A549 (cell line): ENCODE measurements around the gene TMEM121B. TPM values are rescaled to one million over a fixed set of nuclear protein-coding genes. Genes with fewer than 3 reads are reported as not detected.
"Not testable (repeated sequence)": the region's sequence is repeated elsewhere in the genome, so short reads cannot be mapped to it uniquely, and the experiment has no call there.

ENCODE experiments used
- ATAC-seq, 2 experiments: fragments of 200-7000 bp in 1 of 2; fragments of >200 bp in 1 of 2; cut with Nextera tagmentation in 1 of 2; cut with Tn5 transposase in 1 of 2; 3 replicates each; pipeline versions ENCODE4 v1.8.0 to v1.9.1; 2018 to 2020; ENCODE audit warnings: mild to moderate bottlenecking in 1 of 2, moderate library complexity in 1 of 2
- CTCF ChIA-PET: fragments of 300-600 bp; sonication (Branson Sonifier 250); formaldehyde crosslinking; extraction: SDS; loops from one replicate; lab custom pipeline; 2021; ENCODE audit warnings: antibody characterized with exemption, inconsistent platforms; lab: Yijun Ruan, JAX
- POLR2A ChIA-PET: fragments of 350-600 bp; formaldehyde crosslinking; extraction: SDS; loops from one replicate; lab custom pipeline; 2021; ENCODE audit warnings: antibody characterized with exemption, inconsistent platforms; lab: Yijun Ruan, JAX
- DNase-seq, 2 experiments: peaks; one replicate each; pipeline versions ENCODE4 v3.0.0 to v3.0.0-alpha.2; 2011 to 2016; ENCODE audit warnings: low read depth in 1 of 2, low spot score in 1 of 2
- FAIRE-seq: peaks from 2 replicates; lab custom pipeline; 2011; peaks lifted over from hg19 to GRCh38; lab: Jason Lieb, UNC
- H3K27ac ChIP-seq, 2 experiments: fragments of >200 bp; sonication (Bioruptor Twin); formaldehyde crosslinking; 3 replicates each; pipeline ENCODE4 v1.5.1; 2016 to 2017
- H3K4me1 ChIP-seq: fragments of >200 bp; sonication (Bioruptor Twin); formaldehyde crosslinking; 3 replicates; pipeline ENCODE4 v1.6.1; 2016
- H3K4me2 ChIP-seq: fragments of >200 bp; sonication (Bioruptor Twin); formaldehyde crosslinking; 3 replicates; pipeline ENCODE4 v1.6.1; 2016
- H3K4me3 ChIP-seq: fragments of >200 bp; sonication (Bioruptor Twin); formaldehyde crosslinking; 3 replicates; pipeline ENCODE4 v1.5.1; 2016
- H3K9me3 ChIP-seq: fragments of >200 bp; sonication (Bioruptor Twin); formaldehyde crosslinking; 3 replicates; pipeline ENCODE4 v1.6.1; 2016
- BHLHE40 ChIP-seq: IDR thresholded peaks from 2 replicates; pipeline ENCODE4 v1.6.1; 2012; ENCODE audit warnings: low read depth, low read length, inconsistent platforms
- E2F6 ChIP-seq: IDR thresholded peaks from 2 replicates; pipeline ENCODE4 v1.6.1; 2012; ENCODE audit warnings: low read depth, borderline replicate concordance
- EHF ChIP-seq: fragments of 250-450 bp; sonication (Bioruptor Pico); IDR thresholded peaks from 2 replicates; pipeline ENCODE4 v1.5.0; 2020; ENCODE audit warnings: mild to moderate bottlenecking
- EP300 ChIP-seq, 2 experiments: fragments of >200 bp; sonication (Bioruptor Twin); formaldehyde crosslinking; IDR thresholded peaks; 2 replicates in 1 of 2; 3 replicates in 1 of 2; pipeline ENCODE4 v1.6.1; 2016 to 2017
- FOSB ChIP-seq: fragments of 250-450 bp; sonication (Bioruptor Pico); IDR thresholded peaks from 2 replicates; pipeline ENCODE4 v1.5.0; 2020; ENCODE audit warnings: mild to moderate bottlenecking, moderate library complexity
- GATA3 ChIP-seq: IDR thresholded peaks from 2 replicates; pipeline ENCODE4 v1.6.1; 2012; ENCODE audit warnings: borderline replicate concordance
- HES2 ChIP-seq: fragments of >200 bp; sonication (Bioruptor Twin); formaldehyde crosslinking; IDR thresholded peaks from 2 replicates; pipeline ENCODE4 v1.6.1; 2016
- HEYL ChIP-seq: fragments of 250-450 bp; sonication (Bioruptor Pico); IDR thresholded peaks from 2 replicates; pipeline ENCODE4 v1.8.0; 2021; ENCODE audit warnings: mild to moderate bottlenecking, moderate library complexity
- JUN ChIP-seq, 2 experiments: fragments of >200 bp; sonication (Bioruptor Twin); formaldehyde crosslinking; IDR thresholded peaks; 2 replicates in 1 of 2; 3 replicates in 1 of 2; pipeline ENCODE4 v1.6.1; 2016 to 2017
- JUNB ChIP-seq: fragments of >200 bp; sonication (Bioruptor Twin); formaldehyde crosslinking; IDR thresholded peaks from 2 replicates; pipeline ENCODE4 v1.6.1; 2016
- MAFK ChIP-seq: fragments of 450-650 bp; IDR thresholded peaks from 2 replicates; pipeline ENCODE4 v1.6.1; 2014; ENCODE audit not compliant: partially characterized antibody
- NR3C1 ChIP-seq: fragments of >200 bp; sonication (Bioruptor Twin); formaldehyde crosslinking; IDR thresholded peaks from 3 replicates; pipeline ENCODE4 v1.6.1; 2017
- PHF8 ChIP-seq: fragments of 200-600 bp; sonication (generic); IDR thresholded peaks from 2 replicates; pipeline ENCODE4 v1.6.1; 2016; ENCODE audit warnings: low read depth, mild to moderate bottlenecking, antibody characterized with exemption, moderate library complexity, borderline replicate concordance
- RAD21 ChIP-seq, 2 experiments: fragments of >200 bp in 1 of 2; sonication (Bioruptor Twin) in 1 of 2; formaldehyde crosslinking in 1 of 2; IDR thresholded peaks in 1 of 2; conservative IDR thresholded peaks in 1 of 2; 2 replicates in 1 of 2; 3 replicates in 1 of 2; pipeline ENCODE4 v1.6.1; 2012 to 2018; ENCODE audit warnings: inconsistent platforms in 1 of 2
- RARB ChIP-seq: fragments of 250-450 bp; sonication (Bioruptor Pico); IDR thresholded peaks from 2 replicates; pipeline ENCODE4 v1.8.0; 2021; ENCODE audit warnings: mild to moderate bottlenecking, moderate library complexity
- RCOR1 ChIP-seq: fragments of 150-350 bp; IDR thresholded peaks from 2 replicates; pipeline ENCODE4 v1.6.1; 2014; ENCODE audit warnings: antibody characterized with exemption, low read length, low read depth
- RFX5 ChIP-seq: fragments of 450-650 bp; IDR thresholded peaks from 2 replicates; pipeline ENCODE4 v1.7.1; 2014; ENCODE audit warnings: antibody characterized with exemption, mild to moderate bottlenecking, moderate library complexity
- RNF2 ChIP-seq: fragments of 200-600 bp; sonication (generic); IDR thresholded peaks from 2 replicates; pipeline ENCODE4 v1.6.1; 2016; ENCODE audit warnings: low read depth, mild to moderate bottlenecking, antibody characterized with exemption, moderate library complexity, borderline replicate concordance
- TFCP2L1 ChIP-seq: fragments of 250-450 bp; sonication (Bioruptor Pico); IDR thresholded peaks from 2 replicates; pipeline ENCODE4 v1.5.0; 2021; ENCODE audit warnings: mild to moderate bottlenecking
- USF2 ChIP-seq: fragments of 450-650 bp; IDR thresholded peaks from 2 replicates; pipeline ENCODE4 v1.6.1; 2014; ENCODE audit warnings: antibody characterized with exemption
- ZC3H11A ChIP-seq: fragments of 450-650 bp; IDR thresholded peaks from 2 replicates; pipeline ENCODE4 v1.6.1; 2014; ENCODE audit warnings: antibody characterized with exemption, mild to moderate bottlenecking
- ZFP36 ChIP-seq: fragments of 450-650 bp; IDR thresholded peaks from 2 replicates; pipeline ENCODE4 v1.6.1; 2014; ENCODE audit warnings: borderline replicate concordance; ENCODE audit not compliant: partially characterized antibody
- ZSCAN20 ChIP-seq: fragments of 250-450 bp; sonication (Bioruptor Pico); IDR thresholded peaks from 2 replicates; pipeline ENCODE4 v1.8.0; 2022; ENCODE audit warnings: mild to moderate bottlenecking, moderate library complexity
- WGBS: methylation state at CpG from one replicate; pipeline ENCODE4 v1.1.6; 2017; ENCODE audit errors: missing lambda C conversion rate; 5-methylcytosine and 5-hydroxymethylcytosine counted together
- polyA plus RNA-seq, 4 experiments: library from polyadenylated mRNA; depleted of rRNA in 3 of 4; stranded (reverse); fragments of >200 nt; fragmentation: RNase III in 1 of 4; extraction: RNeasy Plus Mini Kit Qiagen cat#74134 plus additional on column Dnase treatment in 1 of 4; gene quantifications; 2 replicates in 3 of 4; 3 replicates in 1 of 4; pipeline ENCODE4 v1.2.3, GENCODE V29; 2011 to 2017
- TF ChIP-seq, protein P1 (sequence below): IDR thresholded peaks from 2 replicates; pipeline ENCODE4 v1.6.1; 2012
- TF ChIP-seq, protein P2 (sequence below): fragments of >200 bp; sonication (Bioruptor Twin); formaldehyde crosslinking; IDR thresholded peaks from 3 replicates; pipeline ENCODE4 v1.6.1; 2016

TMEM121B gene
- polyA plus RNA-seq, 2 of the 4 experiments (the other 2 are of a cell fraction), result 0.03 to 0.08 TPM

GRCh38 chr22:17149076-17149815 is 28.1 kb upstream of the TMEM121B start (continued):
- TF ChIP-seq E2F6 (no peak), RCOR1 (no peak)
- TF ChIP-seq, protein P1, sequence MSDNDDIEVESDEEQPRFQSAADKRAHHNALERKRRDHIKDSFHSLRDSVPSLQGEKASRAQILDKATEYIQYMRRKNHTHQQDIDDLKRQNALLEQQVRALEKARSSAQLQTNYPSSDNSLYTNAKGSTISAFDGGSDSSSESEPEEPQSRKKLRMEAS, result no peak

GRCh38 chr22:17147458-17147857 is 26.3 kb upstream of the TMEM121B start:
- H3K4me1 ChIP-seq, DNase-seq, CTCF ChIA-PET, POLR2A ChIA-PET, FAIRE-seq, H3K4me3 ChIP-seq, H3K27ac ChIP-seq, H3K9me3 ChIP-seq, H3K4me2 ChIP-seq, ATAC-seq: not testable (repeated sequence)
- 88% methylated on average over 26 of the region's 30 CpGs for WGBS

- Histone ChIP-seq H3K9me3 (no peaks in the 10 kb centered on the region), H3K4me1 (no peaks in the 10 kb centered on the region), H3K4me3 (no peak overlapping the region), H3K4me2 (no peak overlapping the region), H3K27ac (no peak overlapping the region)
- TF ChIP-seq EP300 (IDR thresholded peaks at IDR 0.05) (no peak), RFX5 (no peak), BHLHE40 (no peak), USF2 (no peak), JUN (IDR thresholded peaks at IDR 0.05) (no peak), GATA3 (no peak), HES2 (no peak), PHF8 (no peak), RNF2 (no peak), NR3C1 (no peak), RAD21 (conservative IDR thresholded peaks at IDR 0.05 in 1 of 2, IDR thresholded peaks at IDR 0.05 in 1 of 2) (no peak), ZC3H11A (no peak), MAFK (no peak)
- FAIRE-seq (no peak), DNase-seq (no peak), ATAC-seq (no peak)
- WGBS, result 91% methylated on average over 5 of the region's 8 CpGs
- ChIA-PET POLR2A (interaction anchor here (1.1 kb wide), 1 partner anchor 27 kb away, joined by 3 read pairs; no protein-coding TSS in a partner anchor), CTCF (interaction anchor here (1.2 kb wide), 1 partner anchor 9 kb away, joined by 3 read pairs; no protein-coding TSS in a partner anchor)
Observed at GRCh38 chr22:17145021-17145680, 24.0 kb upstream of the TMEM121B start.

- ATAC-seq (no peak), DNase-seq (no peak), FAIRE-seq (no peak)
- no peak overlapping the region for H3K27ac ChIP-seq
- whole genome bisulfite sequencing, result 88% methylated on average over 8 of the region's 8 CpGs
- no peaks in the 10 kb centered on the region for H3K9me3 ChIP-seq
- H3K4me1 ChIP-seq, result no peaks in the 10 kb centered on the region
- ChIA-PET POLR2A (no interaction called here), CTCF (interaction anchor here (1.3 to 2.2 kb wide), 2 partner anchors 12 to 28 kb away, joined by 3 to 8 read pairs; no protein-coding TSS in a partner anchor)
- H3K4me2 ChIP-seq, result no peak overlapping the region
- no peak overlapping the region for H3K4me3 ChIP-seq
- no peak for TF ChIP-seq JUNB
- TF ChIP-seq FOSB (CRISPR knock-in tag), result no peak
- TF ChIP-seq GATA3, result no peak
- TF ChIP-seq ZC3H11A, result no peak
- TF ChIP-seq RARB (CRISPR knock-in tag), result no peak
- no peak for TF ChIP-seq USF2
- no peak for TF ChIP-seq HES2
- TF ChIP-seq RAD21 (conservative IDR thresholded peaks at IDR 0.05 in 1 of 2, IDR thresholded peaks at IDR 0.05 in 1 of 2), result no peak
- no peak for TF ChIP-seq ZFP36
- TF ChIP-seq ZSCAN20, result no peak
- no peak for TF ChIP-seq TFCP2L1 (CRISPR knock-in tag)
- TF ChIP-seq, protein P2, sequence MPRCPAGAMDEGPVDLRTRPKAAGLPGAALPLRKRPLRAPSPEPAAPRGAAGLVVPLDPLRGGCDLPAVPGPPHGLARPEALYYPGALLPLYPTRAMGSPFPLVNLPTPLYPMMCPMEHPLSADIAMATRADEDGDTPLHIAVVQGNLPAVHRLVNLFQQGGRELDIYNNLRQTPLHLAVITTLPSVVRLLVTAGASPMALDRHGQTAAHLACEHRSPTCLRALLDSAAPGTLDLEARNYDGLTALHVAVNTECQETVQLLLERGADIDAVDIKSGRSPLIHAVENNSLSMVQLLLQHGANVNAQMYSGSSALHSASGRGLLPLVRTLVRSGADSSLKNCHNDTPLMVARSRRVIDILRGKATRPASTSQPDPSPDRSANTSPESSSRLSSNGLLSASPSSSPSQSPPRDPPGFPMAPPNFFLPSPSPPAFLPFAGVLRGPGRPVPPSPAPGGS, result no peak
- TF ChIP-seq HEYL (CRISPR knock-in tag), result no peak
- TF ChIP-seq EHF (CRISPR knock-in tag), result no peak
Observed at GRCh38 chr22:17143826-17144225, 22.7 kb upstream of the TMEM121B start.
